Measurements from ENCODE around the gene ARHGEF18.
A peak's percentile ranks its signal among the peaks of the same experiment; 100 is the strongest.

The ARHGEF18 gene

GRCh38 chr19:7355871-7356270, 7.1 kb downstream of the ARHGEF18 start:
- no peak for DNase-seq (ENCODE audit: low read depth in 1 of 2, low spot score in 1 of 2)
- no peak overlapping the region for H3K4me3 ChIP-seq (replicated peaks; ENCODE audit: insufficient read depth, low read length)
- H3K27ac ChIP-seq (replicated peaks), result no peak overlapping the region
- H3K27me3 ChIP-seq (ENCODE audit: insufficient read depth, poor library complexity, severe bottlenecking), result no peaks in the 10 kb centered on the region
- no peak for TF ChIP-seq SPI1 (IDR thresholded peaks at IDR 0.05; ENCODE audit: borderline replicate concordance, low read depth)
- TF ChIP-seq, protein P1, sequence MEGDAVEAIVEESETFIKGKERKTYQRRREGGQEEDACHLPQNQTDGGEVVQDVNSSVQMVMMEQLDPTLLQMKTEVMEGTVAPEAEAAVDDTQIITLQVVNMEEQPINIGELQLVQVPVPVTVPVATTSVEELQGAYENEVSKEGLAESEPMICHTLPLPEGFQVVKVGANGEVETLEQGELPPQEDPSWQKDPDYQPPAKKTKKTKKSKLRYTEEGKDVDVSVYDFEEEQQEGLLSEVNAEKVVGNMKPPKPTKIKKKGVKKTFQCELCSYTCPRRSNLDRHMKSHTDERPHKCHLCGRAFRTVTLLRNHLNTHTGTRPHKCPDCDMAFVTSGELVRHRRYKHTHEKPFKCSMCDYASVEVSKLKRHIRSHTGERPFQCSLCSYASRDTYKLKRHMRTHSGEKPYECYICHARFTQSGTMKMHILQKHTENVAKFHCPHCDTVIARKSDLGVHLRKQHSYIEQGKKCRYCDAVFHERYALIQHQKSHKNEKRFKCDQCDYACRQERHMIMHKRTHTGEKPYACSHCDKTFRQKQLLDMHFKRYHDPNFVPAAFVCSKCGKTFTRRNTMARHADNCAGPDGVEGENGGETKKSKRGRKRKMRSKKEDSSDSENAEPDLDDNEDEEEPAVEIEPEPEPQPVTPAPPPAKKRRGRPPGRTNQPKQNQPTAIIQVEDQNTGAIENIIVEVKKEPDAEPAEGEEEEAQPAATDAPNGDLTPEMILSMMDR (IDR thresholded peaks at IDR 0.05; ENCODE audit: insufficient read depth, low read length), result no peak
- peak; percentile 19; the same call in 1 of the 2 replicates for TF ChIP-seq POLR2AphosphoS5 (IDR thresholded peaks at IDR 0.05; ENCODE audit: low read depth)

DNA sequence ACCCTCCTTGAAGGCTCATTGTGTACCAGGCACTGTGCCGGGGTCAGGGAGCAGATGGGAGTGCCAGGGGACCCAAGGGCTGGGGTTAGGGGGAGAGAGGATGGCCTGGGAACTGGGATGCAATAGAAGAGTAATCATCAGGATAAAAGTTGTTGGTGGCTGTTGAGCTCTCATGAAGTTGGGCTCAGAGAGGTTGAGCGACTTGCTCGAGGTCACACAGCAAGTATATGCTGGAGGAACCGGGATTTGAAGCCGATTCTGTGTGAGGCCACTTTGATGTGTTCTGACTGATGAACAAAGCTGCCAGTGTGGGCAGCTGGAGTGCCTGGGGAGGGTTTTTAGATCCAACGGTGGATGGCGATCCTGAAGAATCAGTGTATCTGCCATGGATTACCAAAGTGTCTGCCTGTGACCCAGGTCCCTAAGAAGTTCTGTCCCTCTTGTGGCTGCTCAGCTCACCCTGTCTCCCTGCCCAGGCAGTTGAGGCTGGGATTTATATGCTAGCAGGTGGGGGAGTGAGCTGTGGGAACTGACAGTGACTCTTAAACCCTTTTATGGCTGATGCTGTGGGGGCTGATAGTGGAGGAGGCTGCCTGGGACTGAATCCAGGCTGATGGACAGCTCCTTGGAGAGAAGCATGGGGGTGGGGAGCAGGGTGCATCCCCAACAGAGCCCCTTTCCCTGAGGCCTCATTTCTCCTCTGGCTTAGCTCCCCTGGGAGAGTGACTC, 8.3 kb downstream of the ARHGEF18 start:
- H3K27ac ChIP-seq (replicated peaks), result no peak overlapping the region
- TF ChIP-seq POLR2AphosphoS5 (IDR thresholded peaks at IDR 0.05; ENCODE audit: low read depth) (peak; percentile 55; the same call in 1 of the 2 replicates), GABPA (IDR thresholded peaks at IDR 0.05; ENCODE audit: low read depth) (no peak)
- no peak overlapping the region for H3K4me3 ChIP-seq (replicated peaks; ENCODE audit: insufficient read depth, low read length)
- no peaks in the 10 kb centered on the region for H3K27me3 ChIP-seq (ENCODE audit: insufficient read depth, poor library complexity, severe bottlenecking)
- DNase-seq (ENCODE audit: low read depth in 1 of 2, low spot score in 1 of 2), result no peak

GRCh38 chr19:7358102-7358597, 9.4 kb downstream of the ARHGEF18 start:
- Histone ChIP-seq H3K27me3 (ENCODE audit: insufficient read depth, poor library complexity, severe bottlenecking) (no peaks in the 10 kb centered on the region), H3K27ac (replicated peaks) (no peak overlapping the region), H3K4me3 (replicated peaks; ENCODE audit: insufficient read depth, low read length) (no peak overlapping the region)
- no peak for TF ChIP-seq GABPA (IDR thresholded peaks at IDR 0.05; ENCODE audit: low read depth)
- TF ChIP-seq, protein P1 (IDR thresholded peaks at IDR 0.05; ENCODE audit: insufficient read depth, low read length), result no peak
- TF ChIP-seq, protein P2, sequence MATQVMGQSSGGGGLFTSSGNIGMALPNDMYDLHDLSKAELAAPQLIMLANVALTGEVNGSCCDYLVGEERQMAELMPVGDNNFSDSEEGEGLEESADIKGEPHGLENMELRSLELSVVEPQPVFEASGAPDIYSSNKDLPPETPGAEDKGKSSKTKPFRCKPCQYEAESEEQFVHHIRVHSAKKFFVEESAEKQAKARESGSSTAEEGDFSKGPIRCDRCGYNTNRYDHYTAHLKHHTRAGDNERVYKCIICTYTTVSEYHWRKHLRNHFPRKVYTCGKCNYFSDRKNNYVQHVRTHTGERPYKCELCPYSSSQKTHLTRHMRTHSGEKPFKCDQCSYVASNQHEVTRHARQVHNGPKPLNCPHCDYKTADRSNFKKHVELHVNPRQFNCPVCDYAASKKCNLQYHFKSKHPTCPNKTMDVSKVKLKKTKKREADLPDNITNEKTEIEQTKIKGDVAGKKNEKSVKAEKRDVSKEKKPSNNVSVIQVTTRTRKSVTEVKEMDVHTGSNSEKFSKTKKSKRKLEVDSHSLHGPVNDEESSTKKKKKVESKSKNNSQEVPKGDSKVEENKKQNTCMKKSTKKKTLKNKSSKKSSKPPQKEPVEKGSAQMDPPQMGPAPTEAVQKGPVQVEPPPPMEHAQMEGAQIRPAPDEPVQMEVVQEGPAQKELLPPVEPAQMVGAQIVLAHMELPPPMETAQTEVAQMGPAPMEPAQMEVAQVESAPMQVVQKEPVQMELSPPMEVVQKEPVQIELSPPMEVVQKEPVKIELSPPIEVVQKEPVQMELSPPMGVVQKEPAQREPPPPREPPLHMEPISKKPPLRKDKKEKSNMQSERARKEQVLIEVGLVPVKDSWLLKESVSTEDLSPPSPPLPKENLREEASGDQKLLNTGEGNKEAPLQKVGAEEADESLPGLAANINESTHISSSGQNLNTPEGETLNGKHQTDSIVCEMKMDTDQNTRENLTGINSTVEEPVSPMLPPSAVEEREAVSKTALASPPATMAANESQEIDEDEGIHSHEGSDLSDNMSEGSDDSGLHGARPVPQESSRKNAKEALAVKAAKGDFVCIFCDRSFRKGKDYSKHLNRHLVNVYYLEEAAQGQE (IDR thresholded peaks at IDR 0.05; ENCODE audit: insufficient replicate concordance, low read depth), result no peak
- TF ChIP-seq POLR2AphosphoS5 (IDR thresholded peaks at IDR 0.05; ENCODE audit: low read depth), result 0 out of 2 replicates have a peak, but pooled peaks have one; percentile 18
- TF ChIP-seq SPI1 (IDR thresholded peaks at IDR 0.05; ENCODE audit: borderline replicate concordance, low read depth), result no peak
- DNase-seq (ENCODE audit: low read depth in 1 of 2, low spot score in 1 of 2), result no peak

DNA sequence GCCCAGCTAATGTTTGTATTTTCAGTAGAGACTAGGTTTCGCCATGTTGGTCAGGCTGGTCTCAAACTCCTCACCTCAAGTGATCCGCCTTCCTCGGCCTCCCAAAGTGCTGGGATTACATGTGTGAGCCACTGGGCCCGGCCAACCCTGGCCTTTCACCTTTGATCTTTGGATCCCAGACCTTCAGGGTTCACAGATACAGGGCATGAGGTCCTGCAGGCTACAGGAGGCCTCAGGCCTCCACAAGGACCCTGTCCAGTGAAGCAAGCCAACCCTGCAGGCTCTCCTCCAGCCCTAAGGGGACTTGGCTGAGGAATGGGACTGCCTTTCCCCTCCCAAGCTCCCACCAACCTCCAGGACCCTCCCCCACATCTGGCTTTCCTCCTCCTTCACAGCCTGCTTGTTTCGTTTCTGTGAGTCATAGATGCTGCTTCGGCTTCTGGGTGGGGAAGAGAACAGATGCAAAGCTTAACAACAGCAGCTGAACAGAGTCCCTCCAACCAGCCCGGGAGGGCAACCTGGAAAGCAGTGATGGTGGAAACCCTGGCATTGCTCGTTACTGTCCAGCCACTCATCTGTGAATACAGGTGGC, 11.8 kb downstream of the ARHGEF18 start:
- Histone ChIP-seq H3K27ac (replicated peaks) (no peak overlapping the region), H3K27me3 (ENCODE audit: insufficient read depth, poor library complexity, severe bottlenecking) (no peaks in the 10 kb centered on the region), H3K4me3 (replicated peaks; ENCODE audit: insufficient read depth, low read length) (no peak overlapping the region)
- TF ChIP-seq GABPA (IDR thresholded peaks at IDR 0.05; ENCODE audit: low read depth), result no peak
- no peak for DNase-seq (ENCODE audit: low read depth in 1 of 2, low spot score in 1 of 2)

DNA sequence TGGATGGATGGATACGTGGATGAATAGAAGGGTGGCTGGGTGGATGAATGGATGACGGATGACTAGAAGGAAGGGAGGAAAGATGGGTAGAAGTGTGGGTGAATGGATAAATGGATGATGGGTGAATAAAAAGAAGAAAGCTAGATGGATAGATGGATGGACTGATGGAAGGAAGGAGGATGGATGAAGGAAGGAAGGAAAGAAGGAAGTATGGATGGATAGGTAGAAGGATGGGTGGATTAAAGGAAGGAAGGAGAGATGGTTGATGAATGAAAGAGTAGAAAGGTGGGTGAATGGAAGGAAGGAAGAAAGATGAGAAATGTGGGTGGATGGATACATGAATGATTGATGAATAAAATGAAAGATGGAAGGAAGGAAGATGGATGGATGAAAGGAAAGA, 14.5 kb downstream of the ARHGEF18 start:
- TF ChIP-seq, protein P2 (IDR thresholded peaks at IDR 0.05; ENCODE audit: insufficient replicate concordance, low read depth), result no peak
- no peak for DNase-seq (ENCODE audit: low read depth in 1 of 2, low spot score in 1 of 2)
- Histone ChIP-seq H3K27me3 (ENCODE audit: insufficient read depth, poor library complexity, severe bottlenecking) (no peaks in the 10 kb centered on the region), H3K4me3 (replicated peaks; ENCODE audit: insufficient read depth, low read length) (no peak overlapping the region), H3K27ac (replicated peaks) (no peak overlapping the region)
